Testis (tissue), 2 donors: Measurements from ENCODE around the gene ROR2.

Experiments
- CTCF ChIP-seq, 3 experiments: fragments of 450-650 bp in 2 of 3; fragments of 200-600 bp in 1 of 3; sonication (generic) in 1 of 3; IDR thresholded peaks; one replicate each; pipeline ENCODE4 v1.5.1; 2016 to 2019; ENCODE audit warnings: antibody characterized with exemption in 3 of 3, mild to moderate bottlenecking in 2 of 3, moderate library complexity in 1 of 3
- POLR2A ChIP-seq: fragments of 450-650 bp; IDR thresholded peaks from one replicate; pipeline ENCODE4 v1.6.1; 2017; ENCODE audit warnings: antibody characterized with exemption, mild to moderate bottlenecking, moderate library complexity

GRCh38 chr9:91949392-91949945, 559 bp downstream of the ROR2 start:
- TF ChIP-seq POLR2A (no peak), CTCF (IDR thresholded peaks at IDR 0.05) (no peak)
